ENCODE results near the gene PKP2.

The PKP2 gene

DNA sequence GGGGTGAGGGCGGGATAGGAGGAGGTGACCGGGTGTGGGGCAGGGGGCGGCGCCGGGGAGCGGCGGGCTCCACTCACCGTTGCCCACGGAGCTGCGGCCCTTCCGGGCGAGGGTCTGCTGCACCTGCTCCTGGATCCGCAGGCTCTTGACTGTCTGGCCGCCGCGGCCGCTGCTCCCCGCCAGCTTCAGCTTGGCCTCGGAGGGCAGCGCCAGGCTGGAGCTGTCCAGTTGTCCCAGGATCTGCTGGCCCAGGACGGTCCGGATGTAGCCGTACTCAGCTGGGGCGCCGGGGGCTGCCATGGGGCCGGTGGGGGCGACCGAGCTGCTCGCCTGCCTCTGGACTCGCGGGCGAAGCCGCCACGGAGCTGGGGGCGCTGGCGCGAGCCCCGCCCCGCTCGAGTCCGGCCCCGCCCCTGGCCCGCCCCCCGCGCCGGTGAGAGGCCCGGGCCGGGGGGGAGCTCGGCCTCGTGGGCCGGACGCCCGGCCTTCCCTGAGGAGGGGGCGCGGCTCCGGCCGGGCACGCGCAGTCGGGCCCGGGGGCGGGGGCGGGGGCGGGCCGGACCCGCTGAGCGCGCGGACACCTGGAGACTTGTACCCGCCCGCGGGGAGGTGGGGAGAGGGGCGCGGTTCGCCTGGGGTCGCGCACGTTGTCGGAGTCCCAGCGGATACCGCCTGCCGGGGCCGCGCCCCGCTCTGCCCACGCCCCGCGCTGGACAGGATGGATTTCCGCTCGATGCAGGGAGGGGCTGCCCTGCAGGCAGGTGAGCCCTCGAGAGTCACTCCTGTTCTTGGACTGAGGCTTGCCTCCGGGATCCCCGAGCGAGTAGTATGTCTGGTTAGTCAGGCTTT lies at the start of gene PKP2:
Gene PKP2, minus strand, starts transcription at position 346 of the 849 bp plus-strand sequence. Its CDS starts 46 bp downstream, at position 300.
- H3K4me1 ChIP-seq (ENCODE audit: control insufficient read depth, low read depth, low read length) = peaks cover 31% of the 10 kb centered on the region
- peak within 1 kb of the TSS; percentile 70 for H3K9ac ChIP-seq (ENCODE audit: low read length)
- no peak within 1 kb of the TSS for H3K27ac ChIP-seq (ENCODE audit: low read length)
- H3K36me3 ChIP-seq (ENCODE audit: control insufficient read depth, low read depth, low read length) = no peaks in the 10 kb centered on the region
- H3K9me3 ChIP-seq (ENCODE audit: control insufficient read depth, low read depth, low read length) = no peaks in the 10 kb centered on the region
- peaks cover 22% of the 10 kb centered on the region for H3K27me3 ChIP-seq (ENCODE audit: control insufficient read depth, insufficient read depth, low read length)
- H3K4me3 ChIP-seq (ENCODE audit: low read length) = peak within 1 kb of the TSS; percentile 95

DNA sequence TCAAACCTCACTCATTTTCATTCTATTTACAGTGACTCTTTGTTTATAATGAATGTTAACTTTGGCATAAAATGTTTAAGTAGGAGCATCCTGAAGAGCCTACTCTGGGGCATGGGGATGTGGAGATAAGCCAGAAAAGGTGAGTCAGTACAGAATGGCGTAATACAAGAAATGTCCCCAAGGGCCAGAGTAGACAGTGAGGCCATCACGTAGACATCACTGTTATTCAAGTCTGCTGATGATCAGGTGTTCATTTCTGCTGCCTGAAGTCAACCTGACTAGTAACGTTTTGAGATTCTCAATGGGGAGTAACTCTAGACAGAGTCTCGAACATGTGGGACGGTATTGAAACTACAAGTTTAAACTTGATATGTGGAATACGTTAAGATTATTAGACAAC lies 47.6 kb upstream of the PKP2 start:
- Histone ChIP-seq H3K9ac (ENCODE audit: low read length) (no peak overlapping the region), H3K36me3 (ENCODE audit: control insufficient read depth, low read depth, low read length) (no peaks in the 10 kb centered on the region), H3K9me3 (ENCODE audit: control insufficient read depth, low read depth, low read length) (no peaks in the 10 kb centered on the region), H3K27ac (ENCODE audit: low read length) (no peak overlapping the region), H3K4me1 (ENCODE audit: control insufficient read depth, low read depth, low read length) (no peaks in the 10 kb centered on the region), H3K27me3 (ENCODE audit: control insufficient read depth, insufficient read depth, low read length) (no peaks in the 10 kb centered on the region), H3K4me3 (ENCODE audit: low read length) (no peak overlapping the region)

DNA sequence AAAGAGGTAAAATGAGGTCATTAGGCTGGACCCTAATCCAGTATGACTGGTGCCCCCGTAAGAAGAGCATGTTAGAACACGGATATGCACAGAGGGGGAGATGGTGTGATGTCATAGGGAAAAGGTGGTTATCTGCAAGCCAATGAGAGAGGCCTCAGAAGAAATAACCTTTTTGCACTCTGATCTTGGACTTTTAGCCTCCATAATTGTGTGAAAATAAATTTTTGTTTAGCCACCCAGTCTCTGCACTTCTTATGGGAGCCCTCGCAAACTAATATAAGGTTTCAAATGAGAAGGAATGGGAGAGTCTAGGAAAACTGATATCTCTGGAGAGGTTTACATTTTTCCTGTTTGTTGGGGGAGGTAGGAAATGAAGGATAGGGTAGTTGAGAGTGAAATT lies 43.2 kb upstream of the PKP2 start:
- Histone ChIP-seq H3K9me3 (ENCODE audit: control insufficient read depth, low read depth, low read length) (no peaks in the 10 kb centered on the region), H3K9ac (ENCODE audit: low read length) (no peak overlapping the region), H3K36me3 (ENCODE audit: control insufficient read depth, low read depth, low read length) (no peaks in the 10 kb centered on the region), H3K4me1 (ENCODE audit: control insufficient read depth, low read depth, low read length) (no peaks in the 10 kb centered on the region), H3K27me3 (ENCODE audit: control insufficient read depth, insufficient read depth, low read length) (no peaks in the 10 kb centered on the region), H3K27ac (ENCODE audit: low read length) (no peak overlapping the region), H3K4me3 (ENCODE audit: low read length) (no peak overlapping the region)

DNA sequence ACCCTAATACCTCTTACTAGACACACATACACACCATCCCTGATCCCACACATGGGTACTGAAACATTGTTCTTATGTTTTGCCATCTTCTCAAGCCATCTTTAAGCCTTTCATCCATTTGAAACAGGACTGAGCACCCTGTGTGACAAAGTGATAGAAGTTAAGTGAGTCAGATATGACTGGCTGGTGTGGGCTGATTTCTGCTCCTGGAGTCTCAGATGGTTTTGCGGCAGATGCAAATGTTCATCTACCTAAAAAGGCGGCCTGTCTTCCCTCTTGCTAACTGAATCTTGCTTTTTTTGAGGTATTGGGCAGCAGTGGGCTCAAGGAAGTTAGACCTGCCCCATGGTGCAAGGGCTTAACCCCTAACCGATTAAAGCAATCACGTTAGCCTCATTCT lies 30.4 kb upstream of the PKP2 start:
- no peaks in the 10 kb centered on the region for H3K4me1 ChIP-seq (ENCODE audit: control insufficient read depth, low read depth, low read length)
- H3K27ac ChIP-seq (ENCODE audit: low read length) = no peak overlapping the region
- H3K4me3 ChIP-seq (ENCODE audit: low read length) = no peak overlapping the region
- no peaks in the 10 kb centered on the region for H3K36me3 ChIP-seq (ENCODE audit: control insufficient read depth, low read depth, low read length)
- no peaks in the 10 kb centered on the region for H3K9me3 ChIP-seq (ENCODE audit: control insufficient read depth, low read depth, low read length)
- H3K27me3 ChIP-seq (ENCODE audit: control insufficient read depth, insufficient read depth, low read length) = no peaks in the 10 kb centered on the region
- H3K9ac ChIP-seq (ENCODE audit: low read length) = no peak overlapping the region

DNA sequence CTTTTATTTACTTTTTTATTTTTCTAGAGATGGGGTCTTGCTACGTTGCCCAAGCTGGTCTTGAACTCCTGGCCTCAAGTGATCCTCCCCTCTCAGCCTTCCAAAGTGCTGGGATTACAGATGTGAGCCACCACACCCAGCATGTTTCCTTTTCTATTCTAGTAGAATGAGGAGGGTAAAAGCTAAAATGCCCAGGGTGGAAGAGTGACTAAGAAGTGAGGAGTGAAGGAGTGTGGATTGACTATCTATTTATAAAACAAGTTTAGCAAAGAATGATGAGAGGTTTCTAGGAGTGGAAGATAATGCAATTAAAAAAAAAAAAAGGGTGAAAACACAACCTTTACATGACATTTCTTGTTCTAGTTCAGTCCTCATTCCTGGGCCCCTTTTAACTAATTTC lies 29.8 kb upstream of the PKP2 start:
- Histone ChIP-seq H3K4me1 (ENCODE audit: control insufficient read depth, low read depth, low read length) (no peaks in the 10 kb centered on the region), H3K36me3 (ENCODE audit: control insufficient read depth, low read depth, low read length) (no peaks in the 10 kb centered on the region), H3K27me3 (ENCODE audit: control insufficient read depth, insufficient read depth, low read length) (no peaks in the 10 kb centered on the region)

DNA sequence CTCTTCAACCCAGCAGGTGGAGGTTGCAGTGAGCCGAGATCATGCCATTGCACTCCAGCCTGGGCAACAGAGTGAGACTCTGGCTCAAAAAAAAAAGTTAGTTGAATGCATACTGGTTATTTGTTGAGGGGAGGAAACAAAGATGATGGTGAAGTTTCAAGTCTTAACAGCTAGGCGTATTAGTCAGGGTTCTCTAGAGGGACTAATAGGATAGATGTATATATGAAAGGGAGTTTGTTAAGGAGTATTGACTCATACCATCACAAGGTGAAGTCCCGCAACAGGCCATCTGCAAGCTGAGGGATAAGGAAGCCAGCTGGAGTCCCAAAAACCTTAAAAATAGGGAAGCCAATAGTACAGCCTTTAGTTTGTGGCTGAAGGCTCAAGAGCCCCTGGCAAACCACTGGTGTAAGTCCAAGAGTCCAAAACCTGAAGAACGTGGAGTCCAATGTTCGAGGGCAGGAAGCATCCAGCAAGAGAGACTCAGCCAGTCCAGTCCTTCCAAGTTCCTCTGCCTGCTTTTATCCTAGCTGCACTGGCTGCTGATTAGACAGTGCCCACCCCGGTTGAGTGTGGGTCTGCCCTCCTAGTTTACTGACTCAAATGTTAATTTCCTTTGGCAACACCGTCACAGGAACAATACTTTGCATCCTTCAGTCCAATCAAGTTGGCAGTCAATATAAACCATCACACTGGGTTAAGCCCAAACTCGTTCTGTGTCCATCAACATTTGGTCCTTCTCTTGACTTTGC lies 26.1 kb upstream of the PKP2 start:
- no peak overlapping the region for H3K27ac ChIP-seq (ENCODE audit: low read length)
- no peaks in the 10 kb centered on the region for H3K9me3 ChIP-seq (ENCODE audit: control insufficient read depth, low read depth, low read length)

More for the DNA sequence above, 29.8 kb upstream of the PKP2 start:
- no peak overlapping the region for H3K4me3 ChIP-seq (ENCODE audit: low read length)
- no peak overlapping the region for H3K9ac ChIP-seq (ENCODE audit: low read length)
- no peak overlapping the region for H3K27ac ChIP-seq (ENCODE audit: low read length)
- H3K9me3 ChIP-seq (ENCODE audit: control insufficient read depth, low read depth, low read length) = no peaks in the 10 kb centered on the region

DNA sequence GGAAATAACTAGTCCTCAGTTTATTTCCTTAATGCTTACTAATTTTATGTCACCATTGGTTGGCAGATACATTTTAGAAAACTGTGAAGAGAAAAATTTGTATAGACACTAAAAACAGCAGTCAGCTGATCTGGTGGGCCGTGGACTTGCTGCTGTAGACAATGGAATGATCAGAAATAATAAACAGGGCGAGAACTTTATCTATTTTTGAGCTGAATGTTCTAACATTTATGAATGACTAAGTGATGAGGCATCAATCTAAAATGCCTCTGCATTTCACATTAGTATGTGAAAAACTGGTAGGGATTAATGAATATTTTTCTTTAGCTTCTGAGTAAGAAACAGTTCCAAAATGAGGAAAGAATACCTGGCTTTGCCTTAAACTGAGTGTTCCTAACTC lies 24.8 kb upstream of the PKP2 start:
- H3K27ac ChIP-seq (ENCODE audit: low read length) = no peak overlapping the region
- no peak overlapping the region for H3K9ac ChIP-seq (ENCODE audit: low read length)
- no peaks in the 10 kb centered on the region for H3K27me3 ChIP-seq (ENCODE audit: control insufficient read depth, insufficient read depth, low read length)
- H3K36me3 ChIP-seq (ENCODE audit: control insufficient read depth, low read depth, low read length) = no peaks in the 10 kb centered on the region
- no peak overlapping the region for H3K4me3 ChIP-seq (ENCODE audit: low read length)
- no peaks in the 10 kb centered on the region for H3K9me3 ChIP-seq (ENCODE audit: control insufficient read depth, low read depth, low read length)
- H3K4me1 ChIP-seq (ENCODE audit: control insufficient read depth, low read depth, low read length) = no peaks in the 10 kb centered on the region

More for the DNA sequence above, 26.1 kb upstream of the PKP2 start:
- Histone ChIP-seq H3K27me3 (ENCODE audit: control insufficient read depth, insufficient read depth, low read length) (no peaks in the 10 kb centered on the region), H3K4me3 (ENCODE audit: low read length) (no peak overlapping the region), H3K36me3 (ENCODE audit: control insufficient read depth, low read depth, low read length) (no peaks in the 10 kb centered on the region), H3K4me1 (ENCODE audit: control insufficient read depth, low read depth, low read length) (no peaks in the 10 kb centered on the region), H3K9ac (ENCODE audit: low read length) (no peak overlapping the region)

DNA sequence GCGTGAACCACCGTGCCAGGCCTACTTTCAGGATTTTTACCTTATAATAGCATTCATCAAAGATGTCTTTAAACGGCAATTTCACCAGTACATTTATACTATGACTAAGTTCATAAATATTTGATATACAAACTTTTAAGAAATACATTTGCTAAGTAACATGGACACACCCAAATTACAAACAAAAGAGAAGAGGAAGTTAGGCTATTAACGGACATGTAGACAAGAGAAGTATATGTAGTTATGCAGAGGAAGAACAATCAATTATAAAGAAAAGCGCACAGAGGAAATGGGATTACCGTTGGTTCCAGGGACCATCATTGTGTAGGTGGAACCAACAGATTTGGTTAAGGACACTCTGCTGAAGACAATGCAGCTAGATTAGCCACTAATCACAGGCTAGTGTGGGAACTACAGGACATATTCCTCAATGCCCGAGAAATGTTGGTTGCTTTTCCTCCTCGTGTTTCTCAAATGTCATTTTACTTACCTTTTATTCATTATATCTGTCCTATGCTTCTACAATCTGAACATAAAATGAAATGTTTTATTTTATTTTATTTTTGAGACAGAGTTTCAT lies 24.0 kb upstream of the PKP2 start:
- Histone ChIP-seq H3K9ac (ENCODE audit: low read length) (no peak overlapping the region), H3K4me3 (ENCODE audit: low read length) (no peak overlapping the region), H3K27ac (ENCODE audit: low read length) (no peak overlapping the region), H3K4me1 (ENCODE audit: control insufficient read depth, low read depth, low read length) (no peaks in the 10 kb centered on the region), H3K36me3 (ENCODE audit: control insufficient read depth, low read depth, low read length) (no peaks in the 10 kb centered on the region), H3K9me3 (ENCODE audit: control insufficient read depth, low read depth, low read length) (no peaks in the 10 kb centered on the region), H3K27me3 (ENCODE audit: control insufficient read depth, insufficient read depth, low read length) (no peaks in the 10 kb centered on the region)

DNA sequence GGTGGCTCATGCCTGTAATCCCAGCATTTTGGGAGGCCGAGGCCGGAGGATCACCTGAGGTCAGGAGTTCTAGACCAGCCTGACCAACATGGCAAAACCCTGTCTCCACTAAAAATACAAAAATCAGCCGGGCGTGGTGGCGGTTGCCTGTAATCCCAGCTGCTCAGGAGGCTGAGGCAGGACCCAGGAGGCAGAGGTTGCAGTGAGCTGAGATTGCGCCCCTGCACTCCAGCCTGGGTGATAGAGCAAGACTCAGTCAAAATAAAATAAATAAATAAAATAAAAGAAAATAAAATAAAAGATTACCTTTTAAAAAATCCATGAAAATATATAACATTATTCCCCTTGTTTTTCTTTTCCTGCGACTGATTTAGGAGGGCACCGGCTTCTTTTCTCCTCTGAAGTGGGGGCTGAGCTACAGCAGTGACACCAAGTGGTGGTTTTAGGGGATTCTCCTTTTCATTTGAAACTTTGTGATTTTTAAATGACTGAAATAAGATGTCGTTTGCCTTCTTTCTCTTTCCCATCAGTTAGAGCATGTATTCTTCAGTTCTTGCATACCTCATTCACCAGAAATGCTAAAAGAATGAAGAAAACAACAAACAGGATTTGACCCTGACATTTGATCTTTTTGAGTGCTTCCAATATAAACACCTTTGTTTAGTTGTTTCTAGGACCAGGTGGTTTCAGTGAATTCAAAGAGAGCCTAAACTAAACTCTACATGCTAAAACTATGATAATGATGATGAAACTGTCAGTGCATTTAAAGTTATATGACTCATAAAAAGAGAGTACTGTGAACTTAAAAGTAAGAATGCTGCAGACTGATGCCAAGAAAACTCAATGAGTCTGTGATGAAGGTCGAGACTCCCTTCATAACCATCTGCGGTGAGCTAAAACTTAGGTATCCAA lies 22.6 kb upstream of the PKP2 start:
- no peak overlapping the region for H3K27ac ChIP-seq (ENCODE audit: low read length)

DNA sequence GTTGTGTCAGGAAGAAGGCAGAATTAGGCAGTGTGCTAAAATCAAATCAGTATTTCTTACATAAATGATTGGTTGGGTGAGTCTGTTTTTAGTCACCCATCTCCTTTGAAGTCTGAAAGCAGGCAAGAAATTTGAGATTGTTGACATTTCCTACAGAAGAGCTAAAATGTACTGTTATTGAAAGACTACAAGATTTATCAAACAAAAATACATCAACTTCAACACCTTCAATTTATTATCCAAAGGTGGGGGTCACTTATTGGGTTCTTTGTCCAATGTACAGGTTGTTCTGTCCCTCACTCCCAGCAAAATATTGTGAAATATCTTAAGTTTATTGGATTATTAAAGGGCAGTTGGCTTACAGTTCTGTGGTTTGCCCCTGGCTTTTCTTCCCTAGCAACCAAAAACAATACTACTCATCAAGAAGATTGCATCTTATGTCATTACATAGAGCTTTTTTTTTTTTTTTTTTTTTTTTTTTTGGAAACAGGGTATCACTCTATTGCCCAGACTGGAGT lies 20.6 kb upstream of the PKP2 start:
- Histone ChIP-seq H3K27ac (ENCODE audit: low read length) (no peak overlapping the region), H3K27me3 (ENCODE audit: control insufficient read depth, insufficient read depth, low read length) (no peaks in the 10 kb centered on the region), H3K4me3 (ENCODE audit: low read length) (no peak overlapping the region)

More for the DNA sequence above, 22.6 kb upstream of the PKP2 start:
- Histone ChIP-seq H3K4me3 (ENCODE audit: low read length) (no peak overlapping the region), H3K36me3 (ENCODE audit: control insufficient read depth, low read depth, low read length) (no peaks in the 10 kb centered on the region), H3K9me3 (ENCODE audit: control insufficient read depth, low read depth, low read length) (no peaks in the 10 kb centered on the region), H3K4me1 (ENCODE audit: control insufficient read depth, low read depth, low read length) (no peaks in the 10 kb centered on the region), H3K27me3 (ENCODE audit: control insufficient read depth, insufficient read depth, low read length) (no peaks in the 10 kb centered on the region), H3K9ac (ENCODE audit: low read length) (no peak overlapping the region)

More for the DNA sequence above, 20.6 kb upstream of the PKP2 start:
- H3K36me3 ChIP-seq (ENCODE audit: control insufficient read depth, low read depth, low read length) = no peaks in the 10 kb centered on the region
- no peaks in the 10 kb centered on the region for H3K9me3 ChIP-seq (ENCODE audit: control insufficient read depth, low read depth, low read length)
- no peak overlapping the region for H3K9ac ChIP-seq (ENCODE audit: low read length)
- H3K4me1 ChIP-seq (ENCODE audit: control insufficient read depth, low read depth, low read length) = no peaks in the 10 kb centered on the region
